Mesendoderm (in vitro differentiated cells): ENCODE measurements around the gene MAGI2.

Experiments used
- DNase-seq: peaks from one replicate; pipeline ENCODE4 v3.0.0; 2013
- H2AK5ac ChIP-seq: 2 replicates; pipeline ENCODE4 v1.6.1; 2013; ENCODE audit warnings: low read length, inconsistent platforms
- H2BK120ac ChIP-seq: 2 replicates; pipeline ENCODE4 v1.6.1; 2013; ENCODE audit warnings: low read depth, mild to moderate bottlenecking, low read length, moderate library complexity, mixed read lengths
- H2BK15ac ChIP-seq: replicated peaks from 2 replicates; pipeline ENCODE4 v1.6.1; 2013; ENCODE audit warnings: low read depth, mild to moderate bottlenecking, moderate library complexity
- H2BK5ac ChIP-seq: 2 replicates; pipeline ENCODE4 v1.6.1; 2013; ENCODE audit warnings: low read length, inconsistent platforms
- H3K18ac ChIP-seq: 2 replicates; pipeline ENCODE4 v1.6.1; 2013; ENCODE audit warnings: mild to moderate bottlenecking, low read length, mixed read lengths
- H3K23ac ChIP-seq: one replicate; pipeline ENCODE4 v1.6.1; 2013; ENCODE audit warnings: low read length
- H3K27ac ChIP-seq: 2 replicates; pipeline ENCODE4 v1.5.1; 2013; ENCODE audit warnings: low read depth, mild to moderate bottlenecking, inconsistent platforms, low read length, moderate library complexity
- H3K27me3 ChIP-seq: 2 replicates; pipeline ENCODE4 v1.6.1; 2013; ENCODE audit warnings: low read length, control low read depth, mild to moderate bottlenecking, inconsistent platforms; ENCODE audit not compliant: insufficient read depth, poor library complexity
- H3K36me3 ChIP-seq: 2 replicates; pipeline ENCODE4 v1.6.1; 2013; ENCODE audit warnings: low read length, inconsistent platforms; ENCODE audit not compliant: control insufficient read depth, insufficient read depth
- H3K4ac ChIP-seq: one replicate; pipeline ENCODE4 v1.6.1; 2013; ENCODE audit warnings: low read depth, mild to moderate bottlenecking, low read length, moderate library complexity
- H3K4me1 ChIP-seq: 2 replicates; pipeline ENCODE4 v1.6.1; 2013; ENCODE audit warnings: low read depth, low read length, inconsistent platforms; ENCODE audit not compliant: control insufficient read depth
- H3K4me2 ChIP-seq: 2 replicates; pipeline ENCODE4 v1.6.1; 2013; ENCODE audit warnings: low read length
- H3K4me3 ChIP-seq: 2 replicates; pipeline ENCODE4 v1.5.1; 2013; ENCODE audit warnings: mild to moderate bottlenecking, low read length
- H3K56ac ChIP-seq: one replicate; pipeline ENCODE4 v1.6.1; 2013; ENCODE audit warnings: low read length
- H3K79me1 ChIP-seq: 2 replicates; pipeline ENCODE4 v1.6.1; 2013; ENCODE audit warnings: low read length, inconsistent platforms
- H3K79me2 ChIP-seq: 2 replicates; pipeline ENCODE4 v1.6.1; 2013; ENCODE audit warnings: mild to moderate bottlenecking, low read length; ENCODE audit not compliant: control insufficient read depth, insufficient read depth
- H3K9ac ChIP-seq: 2 replicates; pipeline ENCODE4 v1.6.1; 2013; ENCODE audit warnings: low read length, inconsistent platforms
- H4K5ac ChIP-seq: one replicate; pipeline ENCODE4 v1.6.1; 2013; ENCODE audit warnings: low read length
- H4K8ac ChIP-seq: one replicate; pipeline ENCODE4 v1.6.1; 2013; ENCODE audit warnings: low read depth, mild to moderate bottlenecking, control low read depth, low read length, moderate library complexity
- WGBS: extraction: QIAGEN DNeasy Blood & Tissue Kit; methylation state at CpG from one replicate; pipeline ENCODE4 v1.1.7; 2013; ENCODE audit warnings: low lambda C conversion rate, missing lambda C conversion rate; ENCODE audit not compliant: insufficient coverage; ENCODE audit errors: extremely low coverage; 5-methylcytosine and 5-hydroxymethylcytosine counted together

The MAGI2 gene

GRCh38 chr7:78609281-78609680, 844.2 kb downstream of the MAGI2 start:
- H3K36me3 ChIP-seq: no peaks in the 10 kb centered on the region
- no peak overlapping the region for H2BK15ac ChIP-seq
- no peaks in the 10 kb centered on the region for H3K27me3 ChIP-seq
- no peak overlapping the region for H3K23ac ChIP-seq
- H3K27ac ChIP-seq: no peak overlapping the region
- no CpG with 5 or more reads among the region's 2 CpGs for WGBS
- no peak for DNase-seq
- H2BK120ac ChIP-seq: no peak overlapping the region
- H3K4ac ChIP-seq: no peak overlapping the region
- H3K56ac ChIP-seq: no peak overlapping the region
- H4K5ac ChIP-seq: no peak overlapping the region
- no peak overlapping the region for H3K4me3 ChIP-seq
- H3K79me1 ChIP-seq: no peaks in the 10 kb centered on the region
- H2BK5ac ChIP-seq: no peak overlapping the region
- H2AK5ac ChIP-seq: no peak overlapping the region
- H3K79me2 ChIP-seq: no peaks in the 10 kb centered on the region
- no peak overlapping the region for H4K8ac ChIP-seq
- H3K4me2 ChIP-seq: no peak overlapping the region
- no peak overlapping the region for H3K18ac ChIP-seq
- peaks cover 4% of the 10 kb centered on the region for H3K4me1 ChIP-seq
- no peak overlapping the region for H3K9ac ChIP-seq

- Histone ChIP-seq H3K18ac (no peak overlapping the region), H3K4me2 (no peak overlapping the region), H2BK15ac (no peak overlapping the region), H3K4ac (no peak overlapping the region), H4K5ac (no peak overlapping the region), H4K8ac (no peak overlapping the region), H2AK5ac (no peak overlapping the region), H2BK5ac (no peak overlapping the region), H3K27me3 (no peaks in the 10 kb centered on the region), H2BK120ac (no peak overlapping the region), H3K36me3 (no peaks in the 10 kb centered on the region), H3K4me3 (no peak overlapping the region), H3K27ac (no peak overlapping the region), H3K79me2 (no peaks in the 10 kb centered on the region), H3K4me1 (peaks cover 4% of the 10 kb centered on the region), H3K9ac (no peak overlapping the region), H3K23ac (no peak overlapping the region), H3K79me1 (no peaks in the 10 kb centered on the region), H3K56ac (no peak overlapping the region)
- WGBS: no CpG with 5 or more reads among the region's 5 CpGs
- DNase-seq: peak; percentile 70
Measured at GRCh38 chr7:78607099-78607498, 846.4 kb downstream of the MAGI2 start.

GRCh38 chr7:78605119-78605518, 848.3 kb downstream of the MAGI2 start:
- WGBS: no CpG with 5 or more reads among the region's 1 CpG
- Histone ChIP-seq H3K4me1 (peaks cover 4% of the 10 kb centered on the region), H3K27ac (no peak overlapping the region), H2BK120ac (no peak overlapping the region), H3K79me1 (no peaks in the 10 kb centered on the region), H2AK5ac (no peak overlapping the region), H3K9ac (no peak overlapping the region), H2BK5ac (no peak overlapping the region), H3K79me2 (no peaks in the 10 kb centered on the region), H3K4me2 (no peak overlapping the region), H2BK15ac (no peak overlapping the region), H3K4ac (no peak overlapping the region), H3K4me3 (no peak overlapping the region), H3K36me3 (no peaks in the 10 kb centered on the region), H4K8ac (no peak overlapping the region), H4K5ac (no peak overlapping the region), H3K18ac (no peak overlapping the region), H3K23ac (no peak overlapping the region), H3K27me3 (no peaks in the 10 kb centered on the region), H3K56ac (no peak overlapping the region)
- DNase-seq: peak; percentile 30

GRCh38 chr7:78601728-78602127, 851.7 kb downstream of the MAGI2 start:
- H3K9ac ChIP-seq: no peak overlapping the region
- H2AK5ac ChIP-seq: no peak overlapping the region
- WGBS: no CpG with 5 or more reads among the region's 2 CpGs
- no peaks in the 10 kb centered on the region for H3K36me3 ChIP-seq
- no peak overlapping the region for H4K8ac ChIP-seq
- no peak overlapping the region for H3K23ac ChIP-seq
- no peaks in the 10 kb centered on the region for H3K79me1 ChIP-seq
- no peak overlapping the region for H3K56ac ChIP-seq
- no peak overlapping the region for H3K18ac ChIP-seq
- no peak overlapping the region for H4K5ac ChIP-seq
- H3K27me3 ChIP-seq: no peaks in the 10 kb centered on the region
- no peak for DNase-seq
- no peak overlapping the region for H3K4me2 ChIP-seq
- no peak overlapping the region for H2BK15ac ChIP-seq
- no peak overlapping the region for H2BK120ac ChIP-seq
- no peak overlapping the region for H3K4me3 ChIP-seq
- no peak overlapping the region for H2BK5ac ChIP-seq
- no peak overlapping the region for H3K27ac ChIP-seq
- no peaks in the 10 kb centered on the region for H3K79me2 ChIP-seq
- peaks cover 4% of the 10 kb centered on the region for H3K4me1 ChIP-seq
- H3K4ac ChIP-seq: no peak overlapping the region

- Histone ChIP-seq H2BK120ac (no peak overlapping the region), H3K4me3 (no peak overlapping the region), H3K18ac (no peak overlapping the region), H2AK5ac (no peak overlapping the region), H3K4ac (no peak overlapping the region), H3K23ac (no peak overlapping the region), H2BK5ac (no peak overlapping the region), H3K56ac (no peak overlapping the region), H3K27ac (no peak overlapping the region), H4K5ac (no peak overlapping the region), H3K27me3 (no peaks in the 10 kb centered on the region), H3K4me1 (no peaks in the 10 kb centered on the region), H3K79me2 (no peaks in the 10 kb centered on the region), H3K79me1 (no peaks in the 10 kb centered on the region), H2BK15ac (no peak overlapping the region), H3K9ac (no peak overlapping the region), H3K4me2 (no peak overlapping the region), H4K8ac (no peak overlapping the region), H3K36me3 (no peaks in the 10 kb centered on the region)
- no CpG with 5 or more reads among the region's 3 CpGs for WGBS
- no peak for DNase-seq
Measured at GRCh38 chr7:78594156-78594555, 859.3 kb downstream of the MAGI2 start.

- H3K4me1 ChIP-seq: peaks cover 4% of the 10 kb centered on the region
- H2AK5ac ChIP-seq: no peak overlapping the region
- H3K4me2 ChIP-seq: no peak overlapping the region
- no peaks in the 10 kb centered on the region for H3K79me2 ChIP-seq
- no peak overlapping the region for H2BK5ac ChIP-seq
- H3K4ac ChIP-seq: no peak overlapping the region
- H2BK15ac ChIP-seq: no peak overlapping the region
- H3K27ac ChIP-seq: no peak overlapping the region
- no peaks in the 10 kb centered on the region for H3K79me1 ChIP-seq
- WGBS: no CpG with 5 or more reads among the region's 1 CpG
- no peaks in the 10 kb centered on the region for H3K27me3 ChIP-seq
- no peak overlapping the region for H4K5ac ChIP-seq
- H3K23ac ChIP-seq: no peak overlapping the region
- H3K18ac ChIP-seq: no peak overlapping the region
- peak overlapping the region; percentile 11 for H3K56ac ChIP-seq
- no peak for DNase-seq
- no peak overlapping the region for H3K4me3 ChIP-seq
- H2BK120ac ChIP-seq: no peak overlapping the region
- H3K9ac ChIP-seq: no peak overlapping the region
- H4K8ac ChIP-seq: no peak overlapping the region
- no peaks in the 10 kb centered on the region for H3K36me3 ChIP-seq
Measured at GRCh38 chr7:78588393-78588792, 865.1 kb downstream of the MAGI2 start.
